ENCODE results near the gene DCAF15.

The DCAF15 gene

DNA sequence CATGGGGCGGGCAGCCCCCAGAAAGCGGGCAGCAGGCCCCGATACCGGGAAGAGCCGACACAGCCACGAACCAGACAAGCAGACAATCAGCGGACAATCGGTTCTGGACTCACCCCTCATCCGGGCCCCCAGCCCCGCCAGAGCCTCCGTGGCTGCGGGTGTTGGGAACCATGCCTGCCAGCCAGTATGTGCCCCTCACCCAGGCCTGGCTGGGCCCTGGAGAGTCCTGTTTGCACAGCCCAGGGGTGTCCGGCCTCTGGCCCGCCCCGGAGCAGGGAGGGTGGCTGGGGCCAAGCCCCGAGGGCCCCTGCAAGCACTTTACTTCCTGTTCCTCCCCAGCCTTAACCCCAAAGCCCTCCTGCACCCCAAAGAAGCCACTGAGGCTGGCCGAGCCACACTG lies 21.9 kb upstream of the DCAF15 start:
- no peak for DNase-seq (ENCODE audit: low read depth)

DNA sequence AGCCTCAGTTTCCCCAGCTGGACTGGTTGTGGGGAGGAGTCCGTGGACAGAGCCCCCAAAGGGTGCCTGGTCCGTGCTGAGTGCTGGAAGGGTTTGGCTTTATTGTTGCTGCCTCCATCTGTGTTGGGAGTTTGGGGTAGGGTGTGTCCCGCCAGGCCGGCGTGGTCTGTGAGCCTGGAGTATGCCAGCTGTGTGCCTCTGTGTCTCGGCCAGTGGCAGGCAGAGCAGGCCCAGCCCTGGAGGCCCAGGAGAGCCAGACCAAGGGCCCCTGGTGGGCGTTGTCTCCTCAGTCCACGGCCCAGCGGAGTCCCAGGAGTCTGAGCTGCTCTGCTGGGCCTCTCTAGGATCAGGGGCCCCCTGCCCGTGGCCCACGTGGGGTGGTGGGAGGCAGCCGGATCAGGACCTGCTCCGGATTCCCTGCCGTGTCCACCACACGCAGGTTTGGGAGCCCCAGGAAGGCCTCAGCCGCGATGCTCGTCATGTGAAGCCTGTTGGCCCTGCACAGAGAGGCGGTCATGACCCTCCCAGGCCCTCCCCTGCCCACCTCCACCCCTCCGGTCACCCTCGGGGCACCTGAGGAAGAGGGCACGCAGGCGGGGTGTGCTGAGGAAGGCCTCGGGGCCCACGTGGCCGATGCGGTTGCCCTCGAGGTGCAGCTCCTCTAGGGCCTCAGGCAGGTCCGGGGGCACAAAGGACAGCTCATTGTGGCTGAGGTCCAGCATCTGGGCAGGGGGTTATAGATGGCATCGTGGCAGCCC lies 20.7 kb upstream of the DCAF15 start:
- DNase-seq (ENCODE audit: low read depth), result no peak

- no peak for DNase-seq (ENCODE audit: low read depth)
Observed at GRCh38 chr19:13932149-13932637, 20.1 kb upstream of the DCAF15 start.

DNA sequence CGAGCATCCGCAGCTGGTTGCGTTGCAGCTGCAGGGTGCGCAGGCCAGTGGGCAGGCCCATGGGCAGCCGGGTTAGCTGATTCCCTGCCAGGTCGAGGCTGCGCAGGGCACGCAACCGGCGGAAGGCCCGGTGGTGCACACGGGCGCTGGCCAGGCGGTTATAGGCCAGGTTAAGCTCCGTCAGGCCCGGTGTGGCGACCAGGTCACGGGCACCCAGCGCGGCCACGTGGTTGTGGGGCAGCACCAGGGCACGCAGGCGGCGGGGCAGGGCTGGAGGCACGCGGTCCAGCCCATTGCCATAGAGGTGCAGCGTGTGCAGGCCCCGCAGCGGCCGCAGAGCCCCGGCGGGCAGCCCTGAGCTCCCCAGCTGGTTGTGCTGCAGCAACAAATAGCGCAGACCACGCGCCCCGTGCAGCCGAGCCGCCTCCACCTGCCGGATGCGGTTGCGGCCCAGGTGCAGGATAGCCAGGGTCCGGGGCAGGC lies 19.4 kb upstream of the DCAF15 start:
- no peak for DNase-seq (ENCODE audit: low read depth)

DNA sequence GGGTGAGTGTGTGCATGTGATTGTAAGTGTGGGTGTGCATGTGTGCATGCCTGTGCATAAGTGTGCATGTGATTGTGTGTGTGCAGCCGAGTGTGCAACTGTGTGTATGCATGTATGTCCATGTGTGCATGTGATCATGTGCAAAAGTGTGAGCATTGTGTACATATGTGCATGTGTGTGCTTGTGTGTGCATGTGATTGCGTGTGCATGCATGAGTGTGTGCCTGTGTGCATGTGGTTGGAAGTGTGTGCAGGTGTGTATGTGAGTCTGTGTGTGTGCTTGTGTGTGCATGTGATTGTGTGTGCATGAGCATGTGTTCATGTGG lies 17.6 kb upstream of the DCAF15 start:
- DNase-seq (ENCODE audit: low read depth), result no peak

- DNase-seq (ENCODE audit: low read depth), result peak; percentile 45
Observed at GRCh38 chr19:13935765-13936510, 16.4 kb upstream of the DCAF15 start.

DNA sequence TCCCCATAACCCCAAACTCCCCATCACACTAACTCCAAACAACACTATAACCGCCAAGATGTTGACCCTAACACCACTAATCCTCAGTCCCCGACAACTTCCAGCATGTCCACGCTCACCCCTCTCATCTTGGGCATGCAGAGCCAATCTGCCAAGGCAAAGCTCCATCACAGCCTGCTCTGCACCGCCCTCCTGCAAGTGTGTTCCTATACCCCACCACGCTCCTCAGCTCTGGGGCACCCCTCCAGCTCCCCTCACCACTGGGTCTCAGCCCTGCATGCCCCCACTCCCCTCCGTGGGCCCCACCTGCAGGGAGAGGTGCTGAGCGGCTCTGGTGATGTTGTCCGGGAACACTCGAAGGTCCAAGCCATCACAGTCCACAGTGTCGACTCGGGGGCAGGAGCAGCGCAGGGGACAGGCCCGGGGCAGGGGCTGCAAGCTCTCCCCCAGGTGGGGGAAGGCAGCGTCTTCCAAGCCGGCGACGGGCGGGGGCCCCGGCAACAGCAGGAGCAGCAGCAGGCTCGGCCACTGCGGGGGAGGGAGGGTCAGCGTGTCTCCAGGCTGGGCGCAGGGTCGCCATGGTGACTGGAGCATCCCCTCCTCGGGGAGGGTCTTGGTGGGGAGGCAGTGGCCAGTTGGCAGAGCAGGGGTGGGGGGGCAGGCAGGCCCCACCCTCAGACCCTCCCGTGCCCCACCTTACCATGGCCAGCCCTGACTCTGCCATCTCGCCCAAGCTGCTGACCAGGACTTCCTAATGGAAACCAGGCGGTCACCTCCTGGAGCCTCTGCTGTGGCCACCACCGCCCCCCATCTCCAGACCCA lies 14.6 kb upstream of the DCAF15 start:
- peak; percentile 12 for DNase-seq (ENCODE audit: low read depth)

GRCh38 chr19:13938301-13939064 lies 13.8 kb upstream of the DCAF15 start, which contains the start of gene PODNL1:
TSS of gene PODNL1 (minus strand) at chr19:13938417. CDS start at chr19:13938181, 236 bp downstream.
- peak; percentile 77 for DNase-seq (ENCODE audit: low read depth)

DNA sequence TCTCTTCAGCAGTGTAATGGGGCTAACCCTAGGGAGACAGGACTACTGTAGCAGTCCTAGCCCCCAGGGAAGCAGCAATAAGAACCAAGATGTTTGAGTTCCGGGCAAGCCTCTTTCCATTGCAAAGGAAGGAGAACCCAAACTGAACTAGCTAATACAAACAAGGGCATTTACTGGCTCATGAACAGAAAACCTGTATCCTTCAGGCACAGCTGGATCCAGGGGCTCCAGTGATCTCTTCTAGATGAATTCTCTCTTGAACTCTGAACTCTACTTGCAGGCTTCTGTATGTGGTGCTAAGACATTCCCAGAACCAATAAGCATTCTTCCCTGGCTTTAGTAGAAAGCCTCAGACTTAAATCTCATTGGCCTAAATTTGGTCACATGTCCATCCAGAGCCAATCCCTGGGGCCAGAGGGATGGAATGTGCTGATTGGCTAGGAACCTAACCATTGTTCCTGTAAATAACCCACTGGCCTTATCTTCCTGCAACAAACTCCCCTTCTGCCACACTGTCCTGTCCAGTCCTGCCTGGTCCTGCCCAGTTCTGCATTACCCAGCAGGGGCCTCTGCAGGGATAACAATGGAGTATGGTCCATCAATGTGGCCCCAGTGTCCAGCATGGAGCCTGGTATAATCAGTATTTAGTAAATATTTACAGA lies 10.2 kb upstream of the DCAF15 start:
- DNase-seq (ENCODE audit: low read depth), result no peak

GRCh38 chr19:13946414-13946813 lies 5.9 kb upstream of the DCAF15 start:
- no peak for DNase-seq (ENCODE audit: low read depth)

DNA sequence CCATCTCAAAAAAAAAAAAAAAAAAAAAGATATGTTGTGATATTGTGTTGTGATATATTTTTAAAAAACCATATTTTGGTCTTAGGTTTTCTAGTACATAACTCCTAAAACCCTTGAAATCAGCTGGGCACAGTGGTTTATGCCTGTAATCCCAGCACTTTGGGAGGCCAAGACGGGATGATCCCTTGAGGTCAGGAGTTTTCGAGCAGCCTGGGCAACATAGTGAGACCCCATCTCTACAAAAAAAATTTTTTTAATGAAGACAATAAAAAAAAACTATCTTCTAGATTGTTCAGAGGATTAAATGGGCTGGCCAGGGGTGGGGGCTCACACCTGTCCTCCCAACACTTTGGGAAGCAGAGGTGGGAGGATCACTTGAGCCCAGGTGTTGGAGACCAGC lies 1.3 kb upstream of the DCAF15 start:
- DNase-seq (ENCODE audit: low read depth), result no peak

GRCh38 chr19:13951799-13952153 lies 533 bp upstream of the DCAF15 start:
- DNase-seq (ENCODE audit: low read depth), result no peak

- no peak for DNase-seq (ENCODE audit: low read depth)
Observed at GRCh38 chr19:13952931-13953531, 722 bp downstream of the DCAF15 start.

DNA sequence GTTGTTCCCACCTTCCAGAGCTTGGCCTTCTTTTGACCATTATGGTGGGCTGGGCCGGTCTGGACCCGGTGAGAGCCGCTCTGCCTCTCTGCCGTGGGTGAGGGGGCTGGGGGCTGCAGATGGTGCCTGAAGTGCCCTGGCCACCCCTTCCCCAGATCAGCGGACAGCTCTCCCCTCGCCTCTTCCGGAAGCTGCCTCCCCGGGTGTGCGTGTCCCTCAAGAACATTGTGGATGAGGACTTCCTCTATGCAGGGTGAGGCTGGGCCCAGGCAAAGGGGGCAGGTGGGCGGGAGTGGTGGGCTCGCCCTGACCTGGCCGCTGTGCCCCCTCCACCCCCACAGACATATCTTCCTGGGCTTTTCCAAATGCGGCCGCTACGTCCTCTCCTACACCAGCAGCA lies 1.9 kb downstream of the DCAF15 start:
- DNase-seq (ENCODE audit: low read depth), result no peak

- no peak for DNase-seq (ENCODE audit: low read depth)
Observed at GRCh38 chr19:13955662-13956364, 3.5 kb downstream of the DCAF15 start.

- DNase-seq (ENCODE audit: low read depth), result no peak
Observed at GRCh38 chr19:13956365-13956744, 4.0 kb downstream of the DCAF15 start.

GRCh38 chr19:13957051-13957450 lies 4.7 kb downstream of the DCAF15 start:
- no peak for DNase-seq (ENCODE audit: low read depth)

GRCh38 chr19:13958043-13958442 lies 5.7 kb downstream of the DCAF15 start:
- no peak for DNase-seq (ENCODE audit: low read depth)

GRCh38 chr19:13959141-13959961 lies 7.0 kb downstream of the DCAF15 start:
- DNase-seq (ENCODE audit: low read depth), result no peak
